ENCODE data around the gene GTF2H2.
"Not testable (repeated sequence)": the region's sequence is repeated elsewhere in the genome, so short reads cannot be mapped to it uniquely, and the experiment has no call there.

The GTF2H2 gene

DNA sequence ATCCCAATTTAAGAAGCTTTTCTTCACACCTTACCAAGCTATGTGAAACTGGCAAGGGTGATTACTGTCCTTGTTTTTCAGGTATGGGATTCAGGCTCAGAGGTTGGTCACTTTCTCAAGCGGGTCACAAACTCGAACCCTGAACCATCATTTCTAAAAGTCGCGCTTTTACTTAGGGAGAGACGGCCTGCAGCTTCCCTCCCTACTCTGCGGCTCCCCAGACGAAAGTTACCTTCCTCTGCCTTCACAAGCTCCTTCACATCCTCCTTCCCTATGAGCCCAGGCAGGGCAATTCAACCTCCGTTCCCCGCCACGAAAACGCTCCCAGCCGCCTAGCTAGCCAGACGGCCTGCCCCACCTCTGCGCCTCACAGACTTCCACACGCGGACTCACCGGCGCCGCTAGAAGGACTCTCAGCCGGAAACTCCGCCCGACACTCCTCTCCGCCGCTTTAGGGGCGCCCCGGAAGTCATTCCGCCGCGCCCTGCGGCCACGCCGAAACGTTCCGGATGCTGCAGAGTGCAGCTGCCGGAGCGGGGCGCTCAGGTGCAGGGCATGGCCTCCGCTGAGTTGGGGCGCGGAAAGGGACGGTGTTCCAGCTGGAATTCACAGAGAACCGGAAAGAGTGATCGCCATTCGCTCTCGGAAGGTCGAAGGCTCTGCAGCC is at the start of gene GTF2H2:
Gene GTF2H2 (minus strand): TSS at position 415 of the 667 bp plus-strand sequence. CDS start 4,913 bp downstream, outside the sequence.
- H3K27ac ChIP-seq, H3K36me3 ChIP-seq, H3K9me3 ChIP-seq: not testable (repeated sequence)

GRCh38 chr5:71109730-71110275 is 42.3 kb upstream of the GTF2H2 start:
- H3K9me3 ChIP-seq, H3K9ac ChIP-seq, H3K27me3 ChIP-seq, H3K4me1 ChIP-seq, H4K20me1 ChIP-seq, H3K4me2 ChIP-seq, H3K4me3 ChIP-seq, H3K36me3 ChIP-seq, H3K27ac ChIP-seq: not testable (repeated sequence)

More for the DNA sequence above, at the start of gene GTF2H2:
- H3K4me3 ChIP-seq, H3K9ac ChIP-seq, H3K4me2 ChIP-seq, H4K20me1 ChIP-seq, H3K27me3 ChIP-seq, H3K4me1 ChIP-seq: not testable (repeated sequence)

DNA sequence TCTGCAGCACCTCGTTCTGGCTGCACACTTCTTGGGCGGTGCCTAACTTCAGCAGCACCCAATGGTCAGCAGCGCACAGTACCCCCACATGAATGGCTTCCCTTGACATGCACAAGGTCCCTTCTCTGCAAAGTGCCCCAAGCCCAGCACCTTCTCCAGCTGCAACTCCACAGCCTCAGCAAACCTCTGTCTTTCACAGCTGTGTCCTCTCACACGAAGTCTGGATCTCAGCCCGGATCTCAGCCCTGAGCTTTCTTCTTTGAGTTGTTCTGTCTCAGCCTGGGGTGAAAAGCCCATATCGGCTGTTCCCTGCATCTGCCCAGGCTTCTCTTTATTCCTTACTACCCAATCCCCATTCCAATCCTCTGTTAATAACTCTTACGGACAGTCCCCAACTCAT is 32.5 kb upstream of the GTF2H2 start:
- H4K20me1 ChIP-seq, H3K9ac ChIP-seq, H3K4me1 ChIP-seq, H3K4me2 ChIP-seq, H3K27me3 ChIP-seq, H3K4me3 ChIP-seq, H3K9me3 ChIP-seq, H3K36me3 ChIP-seq, H3K27ac ChIP-seq: not testable (repeated sequence)

DNA sequence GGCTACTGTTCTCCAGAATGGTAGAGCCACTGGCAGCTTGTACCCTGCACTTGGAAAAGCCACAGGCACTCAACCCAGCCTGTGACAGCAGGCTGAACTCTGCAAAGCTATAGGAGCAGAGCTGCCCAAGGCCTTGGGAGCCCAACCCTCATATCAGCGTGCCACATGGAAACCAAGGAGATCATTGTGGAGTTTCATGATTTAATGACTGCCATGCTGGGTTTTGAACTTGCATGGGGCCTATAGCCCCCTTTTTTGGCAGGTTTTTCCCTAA is 30.4 kb upstream of the GTF2H2 start:
- not testable (repeated sequence) for H3K36me3 ChIP-seq, H3K4me1 ChIP-seq, H3K4me3 ChIP-seq, H3K9me3 ChIP-seq, H3K27me3 ChIP-seq, H3K4me2 ChIP-seq, H3K9ac ChIP-seq, H4K20me1 ChIP-seq, H3K27ac ChIP-seq

DNA sequence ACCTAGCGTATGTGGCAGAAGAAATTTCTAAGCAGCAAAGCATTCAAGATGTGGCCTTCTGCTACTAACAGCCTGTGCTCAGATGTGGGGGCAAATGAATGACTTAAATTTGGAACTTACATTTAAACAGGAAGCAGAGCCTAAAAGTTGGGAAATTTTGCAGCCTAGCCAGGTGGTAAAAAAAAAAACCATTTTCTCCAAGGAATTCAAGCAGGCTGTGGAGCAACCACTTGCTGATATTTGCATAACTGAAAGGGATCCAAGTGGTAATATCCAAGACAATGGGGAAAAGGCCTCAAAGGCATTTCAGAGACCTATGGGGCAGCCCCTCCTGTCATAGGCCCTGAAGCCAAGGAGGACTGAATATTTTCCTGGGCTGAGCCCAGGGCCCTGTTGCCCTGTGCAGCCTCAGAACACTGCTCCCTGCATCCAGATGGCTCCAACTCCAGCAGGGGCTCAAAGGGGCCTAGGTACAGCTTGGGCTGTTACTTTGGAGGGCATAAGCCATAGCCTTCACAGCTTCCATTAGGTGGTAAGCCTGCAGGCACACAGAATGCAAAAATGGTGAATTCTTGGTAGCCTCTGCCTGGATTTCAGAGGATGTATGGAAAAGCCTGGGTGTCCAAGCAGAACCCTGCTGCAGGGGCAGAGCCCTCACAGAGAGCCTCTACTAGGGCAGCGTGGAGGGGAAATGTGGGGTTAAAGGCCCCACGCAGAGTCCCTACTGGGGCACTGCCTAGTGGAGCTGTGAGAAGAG is 29.9 kb upstream of the GTF2H2 start:
- H3K4me1 ChIP-seq, H4K20me1 ChIP-seq, H3K27me3 ChIP-seq, H3K4me3 ChIP-seq, H3K4me2 ChIP-seq, H3K9ac ChIP-seq, H3K9me3 ChIP-seq, H3K27ac ChIP-seq, H3K36me3 ChIP-seq: not testable (repeated sequence)

- H3K4me1 ChIP-seq, H3K27me3 ChIP-seq, H3K4me3 ChIP-seq, H3K4me2 ChIP-seq, H3K9me3 ChIP-seq, H3K36me3 ChIP-seq, H3K27ac ChIP-seq, H3K9ac ChIP-seq, H4K20me1 ChIP-seq: not testable (repeated sequence)
Measured at GRCh38 chr5:71089773-71090172, 22.3 kb upstream of the GTF2H2 start.

DNA sequence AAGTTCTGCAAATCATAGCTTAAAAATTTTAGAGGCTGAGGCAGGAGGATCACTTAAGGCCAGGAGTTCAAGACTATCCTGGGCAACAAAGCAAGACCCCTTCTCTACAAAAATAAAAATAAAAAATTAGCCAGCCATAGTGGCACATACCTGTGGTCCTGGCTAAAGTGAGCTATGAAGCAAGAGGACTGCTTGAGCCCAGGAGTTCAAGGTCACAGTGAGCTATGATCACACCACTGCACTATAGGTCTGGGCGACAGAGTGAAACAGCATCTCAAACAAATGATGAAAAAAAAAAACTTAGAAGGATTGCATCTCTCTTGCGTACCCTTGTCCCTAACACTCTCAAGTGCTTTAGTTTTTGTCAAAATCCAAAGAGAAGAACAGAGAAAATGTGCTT is 21.3 kb upstream of the GTF2H2 start:
- H3K9ac ChIP-seq, result not testable (repeated sequence)

DNA sequence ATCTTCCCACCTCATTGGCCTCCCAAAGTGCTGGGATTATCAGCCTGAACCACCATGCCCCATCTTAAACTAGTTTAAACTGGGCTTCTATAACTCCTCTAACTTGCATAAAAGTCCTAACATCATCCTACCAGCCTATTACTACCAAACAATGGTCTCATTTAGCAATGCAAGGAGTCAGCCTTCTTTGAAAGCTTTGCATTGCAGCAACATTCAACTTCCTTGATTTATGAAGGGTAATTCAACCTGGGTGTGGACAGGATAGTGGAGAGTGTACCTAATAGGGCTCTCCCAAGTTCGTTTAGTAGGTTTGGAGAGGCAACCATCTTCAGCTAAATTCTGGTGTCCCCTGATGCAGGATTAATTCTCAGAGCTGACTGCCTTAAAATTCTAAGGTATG is 18.7 kb upstream of the GTF2H2 start:
- not testable (repeated sequence) for H3K27me3 ChIP-seq, H3K9ac ChIP-seq, H3K4me2 ChIP-seq, H3K4me3 ChIP-seq, H3K9me3 ChIP-seq, H3K4me1 ChIP-seq, H4K20me1 ChIP-seq, H3K36me3 ChIP-seq, H3K27ac ChIP-seq

More for the DNA sequence above, 21.3 kb upstream of the GTF2H2 start:
- H3K9me3 ChIP-seq, H3K36me3 ChIP-seq, H3K4me3 ChIP-seq, H3K4me1 ChIP-seq, H4K20me1 ChIP-seq, H3K4me2 ChIP-seq, H3K27me3 ChIP-seq, H3K27ac ChIP-seq: not testable (repeated sequence)

- H3K27me3 ChIP-seq, H3K9me3 ChIP-seq, H3K27ac ChIP-seq, H3K4me3 ChIP-seq, H3K4me1 ChIP-seq, H4K20me1 ChIP-seq, H3K9ac ChIP-seq, H3K36me3 ChIP-seq, H3K4me2 ChIP-seq: not testable (repeated sequence)
Measured at GRCh38 chr5:71084280-71085063, 17.0 kb upstream of the GTF2H2 start.

- not testable (repeated sequence) for H3K9me3 ChIP-seq, H3K36me3 ChIP-seq, H3K9ac ChIP-seq, H3K27ac ChIP-seq, H3K4me2 ChIP-seq, H3K4me3 ChIP-seq, H3K4me1 ChIP-seq, H3K27me3 ChIP-seq, H4K20me1 ChIP-seq
Measured at GRCh38 chr5:71082898-71083297, 15.4 kb upstream of the GTF2H2 start.

GRCh38 chr5:71082340-71082739 is 14.9 kb upstream of the GTF2H2 start:
- H3K27ac ChIP-seq, H3K36me3 ChIP-seq: not testable (repeated sequence)

GRCh38 chr5:71061322-71061721 is 6.2 kb downstream of the GTF2H2 start:
- H3K27ac ChIP-seq, H3K9ac ChIP-seq, H3K4me2 ChIP-seq, H4K20me1 ChIP-seq, H3K4me1 ChIP-seq, H3K9me3 ChIP-seq, H3K36me3 ChIP-seq, H3K4me3 ChIP-seq, H3K27me3 ChIP-seq: not testable (repeated sequence)

More at GRCh38 chr5:71082340-71082739, 14.9 kb upstream of the GTF2H2 start:
- not testable (repeated sequence) for H3K9me3 ChIP-seq, H3K4me2 ChIP-seq, H4K20me1 ChIP-seq, H3K4me1 ChIP-seq, H3K4me3 ChIP-seq, H3K27me3 ChIP-seq, H3K9ac ChIP-seq

DNA sequence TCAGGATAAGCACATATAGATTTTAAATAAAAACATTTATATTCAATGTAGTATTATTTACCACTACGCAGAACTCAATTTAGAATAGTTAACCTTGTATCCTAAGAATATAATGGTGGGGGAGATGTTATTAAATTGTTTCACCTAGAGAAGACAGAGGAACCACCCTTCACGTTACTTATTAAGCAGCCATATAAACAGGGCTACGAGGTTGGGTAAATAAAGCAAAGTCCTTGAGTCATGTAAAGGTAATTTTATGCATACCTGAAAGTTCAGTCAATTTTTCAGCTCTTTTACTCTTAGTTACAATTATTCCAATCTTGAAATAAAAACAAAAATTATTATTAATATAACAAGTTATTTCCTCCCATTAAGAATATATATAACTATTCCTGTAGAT is 8.1 kb downstream of the GTF2H2 start:
- H3K9me3 ChIP-seq, H3K4me1 ChIP-seq, H3K27ac ChIP-seq, H3K9ac ChIP-seq, H3K27me3 ChIP-seq, H3K36me3 ChIP-seq, H4K20me1 ChIP-seq, H3K4me2 ChIP-seq, H3K4me3 ChIP-seq: not testable (repeated sequence)

GRCh38 chr5:71044808-71045207 is 22.7 kb downstream of the GTF2H2 start:
- H3K9me3 ChIP-seq, H3K4me3 ChIP-seq, H3K27ac ChIP-seq, H3K27me3 ChIP-seq, H3K9ac ChIP-seq, H3K4me1 ChIP-seq, H3K4me2 ChIP-seq, H3K36me3 ChIP-seq, H4K20me1 ChIP-seq: not testable (repeated sequence)
